Activated CD8-positive, alpha-beta memory T cell treated with anti-CD3 and anti-CD28 coated beads, Interleukin-2, amount 50 U/mL, for 24 hours (primary cell): ENCODE measurements around the gene USP46.
A peak's percentile ranks its signal among the peaks of the same experiment; 100 is the strongest.

Experiments
- DNase-seq: peaks from one replicate; pipeline ENCODE4 v3.0.0-alpha.2; 2020; ENCODE audit errors: extremely low read depth

USP46 gene

GRCh38 chr4:52574036-52574435 is 85.1 kb downstream of the USP46 start:
- DNase-seq: no peak

DNA sequence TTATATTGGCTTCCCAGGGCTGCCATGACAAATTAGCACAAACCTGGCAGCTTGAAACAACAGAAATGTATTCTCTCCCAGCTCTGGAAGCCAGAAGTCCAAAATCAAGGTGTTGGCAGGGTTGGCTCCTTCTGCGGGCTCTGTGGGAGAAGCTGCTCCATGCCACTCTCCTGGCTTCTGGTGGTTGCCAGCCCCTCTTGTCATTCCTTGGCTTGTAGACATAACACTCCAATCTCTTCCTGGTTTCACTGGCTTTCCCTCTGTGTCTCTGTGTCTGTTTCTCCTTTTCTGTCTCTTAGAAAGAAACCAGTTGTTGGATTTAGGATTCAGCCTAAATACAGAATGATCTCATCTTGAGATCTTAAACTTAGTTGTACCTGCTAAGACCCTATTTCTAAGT is 85.5 kb downstream of the USP46 start:
- no peak for DNase-seq

- no peak for DNase-seq
These were observed 86.1 kb downstream of the USP46 start for GRCh38 chr4:52572936-52573485.

GRCh38 chr4:52568351-52568750 is 90.8 kb downstream of the USP46 start:
- DNase-seq: no peak

GRCh38 chr4:52566136-52567031 is 92.7 kb downstream of the USP46 start:
- no peak for DNase-seq

- DNase-seq: no peak
These were observed 98.2 kb downstream of the USP46 start for GRCh38 chr4:52560844-52561280.

- DNase-seq: no peak
These were observed 103.8 kb downstream of the USP46 start for GRCh38 chr4:52555356-52555716.

GRCh38 chr4:52554612-52555355 is 104.3 kb downstream of the USP46 start:
- DNase-seq: no peak

DNA sequence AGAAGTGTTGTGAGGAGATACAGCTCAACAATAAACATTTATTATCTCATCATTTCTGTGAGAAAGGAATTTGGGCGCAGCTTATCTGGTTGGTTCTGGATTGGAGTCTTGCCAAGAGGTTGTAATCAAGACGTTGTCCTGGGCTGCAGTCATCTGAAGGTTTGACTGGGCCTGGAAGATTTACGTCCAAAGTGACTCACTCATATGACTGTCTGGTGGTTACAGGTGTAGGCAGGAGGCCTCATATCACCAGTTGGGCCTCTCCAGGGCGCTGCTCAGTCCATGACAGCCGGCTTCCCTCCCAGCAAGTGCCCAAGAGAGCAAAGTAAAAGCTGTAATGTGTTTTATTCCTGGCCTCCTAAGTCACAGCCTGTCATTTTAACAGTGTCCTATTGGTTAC is 106.3 kb downstream of the USP46 start:
- DNase-seq: no peak

GRCh38 chr4:52551487-52551886 is 107.6 kb downstream of the USP46 start:
- DNase-seq: no peak

DNA sequence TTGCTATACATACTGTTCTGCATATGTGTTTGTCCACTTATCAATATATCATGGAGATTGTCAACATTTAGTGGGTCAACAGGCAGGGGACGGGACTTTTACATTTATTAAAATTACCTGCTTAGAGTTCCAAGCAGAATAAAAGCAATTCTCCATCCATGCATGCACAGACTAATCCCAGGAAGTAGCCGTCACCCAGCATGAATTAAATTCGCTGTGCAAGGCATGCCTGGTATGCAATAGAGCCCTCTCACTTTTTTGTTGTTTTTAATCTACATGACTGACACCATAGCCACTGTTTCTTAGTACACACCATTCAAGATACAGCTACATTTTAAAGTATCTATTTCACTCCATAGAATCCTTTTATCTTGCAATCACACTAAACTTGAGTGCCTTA is 108.9 kb downstream of the USP46 start:
- no peak for DNase-seq

DNA sequence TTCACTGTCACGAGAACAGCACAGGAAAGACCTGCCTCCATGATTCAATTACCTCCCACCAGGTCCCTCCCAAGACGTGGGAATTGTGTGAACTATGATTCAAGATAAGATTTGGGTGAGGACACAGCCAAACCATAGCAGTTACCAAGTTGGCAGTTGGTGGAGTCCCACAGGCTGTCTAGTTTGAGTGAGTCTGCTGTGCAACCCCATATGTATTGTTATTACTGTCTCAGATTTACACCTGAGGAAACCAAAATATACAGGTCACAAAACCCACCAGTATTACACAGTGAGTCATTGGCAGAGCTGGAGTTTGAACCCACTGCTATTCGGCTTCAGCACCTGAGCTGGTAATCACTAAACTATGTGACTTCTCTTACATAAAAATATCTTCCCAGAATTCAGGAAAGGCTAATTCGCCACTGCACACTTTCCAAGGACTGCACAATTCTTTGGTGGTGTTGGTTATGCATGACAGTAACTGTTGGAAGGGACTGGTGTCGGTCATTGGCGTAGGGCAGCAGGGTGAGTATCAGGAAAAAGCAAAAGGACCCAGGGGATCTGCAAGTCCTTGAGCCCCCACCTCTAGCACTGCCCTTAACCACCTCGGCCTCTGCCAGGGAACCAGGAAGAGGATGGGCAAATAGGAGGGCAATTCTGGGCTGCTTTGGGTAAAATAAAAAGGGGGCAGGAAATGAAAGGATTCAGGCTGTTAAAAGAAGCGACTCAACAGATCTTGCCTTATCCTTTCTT is 110.1 kb downstream of the USP46 start:
- no peak for DNase-seq

- no peak for DNase-seq
These were observed 112.7 kb downstream of the USP46 start for GRCh38 chr4:52546449-52546848.

GRCh38 chr4:52545099-52546069 is 113.7 kb downstream of the USP46 start:
- DNase-seq: peak; percentile 13
